GM12878 (cell line): Measurements from ENCODE around the gene KIF12. TPM values are rescaled to one million over a fixed set of nuclear protein-coding genes. Genes with fewer than 3 reads are reported as not detected.

Experiments used
- ATAC-seq: fragments of 200-7000 bp; cut with Tn5 transposase; 3 replicates; pipeline ENCODE4 v1.9.1; 2020; ENCODE audit warnings: mild to moderate bottlenecking, moderate library complexity
- BruUV-seq: library from RNA; stranded (reverse); fragments of 400-500 nt; replicated peaks from 2 replicates; lab custom pipeline; 2021; lab: Mats Ljungman, UMichigan
- CTCF ChIA-PET: fragments of 300-600 bp; sonication (Branson Sonifier 250); formaldehyde crosslinking; extraction: SDS; loops from one replicate; lab custom pipeline; 2021; ENCODE audit warnings: inconsistent platforms; lab: Yijun Ruan, JAX
- POLR2A ChIA-PET: fragments of 350-600 bp; formaldehyde crosslinking; extraction: SDS; loops from one replicate; lab custom pipeline; 2021; ENCODE audit warnings: inconsistent platforms; lab: Charles Lee
- RAD21 ChIA-PET: fragments of 300-600 bp; sonication (Branson Sonifier 250); formaldehyde crosslinking; loops from one replicate; lab custom pipeline; 2023; ENCODE audit warnings: antibody characterized with exemption; ENCODE audit not compliant: unreplicated experiment; lab: Charles Lee
- SMC1A ChIA-PET: fragments of 300-600 bp; sonication (Branson Sonifier 250); formaldehyde crosslinking; loops from one replicate; lab custom pipeline; 2023; ENCODE audit not compliant: unreplicated experiment, uncharacterized antibody; lab: Charles Lee
- DNase-seq: peaks from one replicate; pipeline ENCODE4 v3.0.0-alpha.2; 2011; ENCODE audit warnings: low read depth, low spot score
- FAIRE-seq: peaks from 3 replicates; lab custom pipeline; 2011; peaks lifted over from hg19 to GRCh38; lab: Jason Lieb, UNC
- H2AFZ ChIP-seq: 2 replicates; pipeline ENCODE4 v1.6.0; 2011; ENCODE audit warnings: low read depth, low read length, control low read depth; ENCODE audit not compliant: control insufficient read depth
- H3K27ac ChIP-seq: 2 replicates; pipeline ENCODE4 v1.5.1; 2011; ENCODE audit warnings: control low read depth; ENCODE audit not compliant: control insufficient read depth, insufficient read depth
- H3K27me3 ChIP-seq, 2 experiments: replicated peaks in 1 of 2; 2 replicates each; pipeline versions ENCODE4 v1.6.0 to v1.6.1; 2011; ENCODE audit warnings: low read length in 1 of 2; ENCODE audit not compliant: control insufficient read depth in 2 of 2, insufficient read depth in 2 of 2
- H3K36me3 ChIP-seq, 2 experiments: 2 replicates each; pipeline ENCODE4 v1.5.1; 2011; ENCODE audit warnings: low read length in 1 of 2; ENCODE audit not compliant: control insufficient read depth in 2 of 2, insufficient read depth in 2 of 2
- H3K4me1 ChIP-seq: 2 replicates; pipeline ENCODE4 v1.6.1; 2011; ENCODE audit warnings: mild to moderate bottlenecking, low read length, moderate library complexity, mixed read lengths; ENCODE audit not compliant: control insufficient read depth, insufficient read depth
- H3K4me2 ChIP-seq: 2 replicates; pipeline ENCODE4 v1.6.0; 2011; ENCODE audit warnings: control low read depth; ENCODE audit not compliant: control insufficient read depth, insufficient read depth
- H3K4me3 ChIP-seq: fragments of 200-600 bp; sonication (generic); 2 replicates; pipeline ENCODE4 v1.5.1; 2016
- H3K79me2 ChIP-seq: 2 replicates; pipeline ENCODE4 v1.6.0; 2011; ENCODE audit warnings: low read length; ENCODE audit not compliant: control insufficient read depth, insufficient read depth
- H3K9ac ChIP-seq: 2 replicates; pipeline ENCODE4 v1.8.0; 2011; ENCODE audit warnings: low read length, control low read depth, mixed read lengths; ENCODE audit not compliant: control insufficient read depth, insufficient read depth
- H3K9me3 ChIP-seq: replicated peaks from 3 replicates; pipeline ENCODE4 v1.5.1; 2011; ENCODE audit warnings: mild to moderate bottlenecking, low read length; ENCODE audit not compliant: control insufficient read depth, insufficient read depth
- H4K20me1 ChIP-seq: 2 replicates; pipeline ENCODE4 v1.6.0; 2011; ENCODE audit not compliant: control insufficient read depth, insufficient read depth
- ASH2L ChIP-seq: fragments of 300-600, 200-600 bp; sonication (generic); IDR thresholded peaks from 2 replicates; pipeline ENCODE4 v1.6.1; 2017; ENCODE audit warnings: low read depth, mild to moderate bottlenecking, borderline replicate concordance
- CUX1 ChIP-seq: IDR thresholded peaks from 2 replicates; pipeline ENCODE4 v1.6.1; 2012; ENCODE audit warnings: improper control_type of control experiment, low read depth, low read length; ENCODE audit not compliant: insufficient replicate concordance
- EGR1 ChIP-seq, 2 experiments: IDR thresholded peaks; 1 replicate in 1 of 2; 2 replicates in 1 of 2; pipeline ENCODE4 v1.6.1; 2011 to 2012; ENCODE audit warnings: low read depth in 2 of 2, low read length in 2 of 2, borderline replicate concordance in 1 of 2, mild to moderate bottlenecking in 1 of 2, moderate library complexity in 1 of 2
- ELK1 ChIP-seq: IDR thresholded peaks from 2 replicates; pipeline ENCODE4 v1.6.1; 2012; ENCODE audit warnings: low read depth, low read length, improper control_type of control experiment
- FOS ChIP-seq: IDR thresholded peaks from 3 replicates; pipeline ENCODE4 v1.6.1; 2011; ENCODE audit warnings: borderline replicate concordance; ENCODE audit not compliant: insufficient read length; ENCODE audit errors: extremely low read depth
- IKZF2 ChIP-seq, 2 experiments: fragments of 450-650 bp; IDR thresholded peaks; 2 replicates each; pipeline ENCODE4 v1.6.1; 2017; ENCODE audit warnings: mild to moderate bottlenecking in 2 of 2, moderate library complexity in 2 of 2
- JUNB ChIP-seq: IDR thresholded peaks from 2 replicates; pipeline ENCODE4 v1.6.1; 2016; ENCODE audit warnings: antibody characterized with exemption, mild to moderate bottlenecking
- MAX ChIP-seq: IDR thresholded peaks from 2 replicates; pipeline ENCODE4 v1.6.1; 2012; ENCODE audit warnings: low read depth, low read length, improper control_type of control experiment
- MYC ChIP-seq: IDR thresholded peaks from 2 replicates; pipeline ENCODE4 v1.6.1; 2011; ENCODE audit warnings: mild to moderate bottlenecking, low read length, moderate library complexity, inconsistent platforms; ENCODE audit not compliant: insufficient read depth, insufficient replicate concordance, insufficient read length, severe bottlenecking
- RELA ChIP-seq: fragments of 450-650 bp; IDR thresholded peaks from 2 replicates; pipeline ENCODE4 v1.8.0; 2014; ENCODE audit warnings: borderline replicate concordance; ENCODE audit not compliant: partially characterized antibody
- SMC3 ChIP-seq: IDR thresholded peaks from 2 replicates; pipeline ENCODE4 v1.6.1; 2011; ENCODE audit warnings: low read length, improper control_type of control experiment, borderline replicate concordance
- STAT3 ChIP-seq: IDR thresholded peaks from 2 replicates; pipeline ENCODE4 v1.6.1; 2011; ENCODE audit warnings: low read depth, low read length, improper control_type of control experiment
- WGBS: methylation state at CpG from one replicate; pipeline ENCODE4 v1.1.6; 2016; ENCODE audit warnings: low lambda C conversion rate; ENCODE audit not compliant: insufficient replicate concordance, insufficient coverage; ENCODE audit errors: missing lambda C conversion rate; 5-methylcytosine and 5-hydroxymethylcytosine counted together
- in situ Hi-C: fragments of 300-500 bp; cut with MboI; formaldehyde crosslinking; loops from 9 replicates; pipeline ENCODE4 v1.14.3; 2018; ENCODE audit warnings: mixed read lengths
- intact Hi-C: fragments of 100-400 bp; cut with micrococcal nuclease; formaldehyde crosslinking; loops from one replicate; pipeline ENCODE4 v1.14.2; 2022; ENCODE audit not compliant: unreplicated experiment
- polyA plus RNA-seq, 11 experiments: library from polyadenylated mRNA; depleted of rRNA in 4 of 11; unstranded in 6 of 11; stranded (reverse) in 5 of 11; fragments of >200 nt; fragmentation: Nextera tagmentation in 4 of 11; fragmentation: Illumina TruSeq in 1 of 11; extraction: Ambion mirVana in 4 of 11; extraction: Trizol in 1 of 11; gene quantifications; 1 replicate in 1 of 11; 2 replicates in 10 of 11; pipeline versions ENCODE4 v1.2.1 to v1.2.3, GENCODE V29; 2011 to 2016; ENCODE audit warnings: inconsistent platforms in 2 of 11, missing spikeins in 2 of 11, low read depth in 1 of 11
- total RNA-seq, 4 experiments: library from RNA; depleted of rRNA in 3 of 4; stranded (reverse); fragments of >200 nt in 3 of 4; fragmentation: Illumina TruSeq in 1 of 4; extraction: Trizol in 1 of 4; gene quantifications; 2 replicates each; pipeline versions ENCODE4 v1.2.1 to v1.2.3, GENCODE V29; 2013 to 2021

Gene KIF12
- total and polyA plus RNA-seq, 10 of the 15 experiments (the other 5 are each of a cell fraction or from before 2014, with no cell fraction given) = not detected

DNA sequence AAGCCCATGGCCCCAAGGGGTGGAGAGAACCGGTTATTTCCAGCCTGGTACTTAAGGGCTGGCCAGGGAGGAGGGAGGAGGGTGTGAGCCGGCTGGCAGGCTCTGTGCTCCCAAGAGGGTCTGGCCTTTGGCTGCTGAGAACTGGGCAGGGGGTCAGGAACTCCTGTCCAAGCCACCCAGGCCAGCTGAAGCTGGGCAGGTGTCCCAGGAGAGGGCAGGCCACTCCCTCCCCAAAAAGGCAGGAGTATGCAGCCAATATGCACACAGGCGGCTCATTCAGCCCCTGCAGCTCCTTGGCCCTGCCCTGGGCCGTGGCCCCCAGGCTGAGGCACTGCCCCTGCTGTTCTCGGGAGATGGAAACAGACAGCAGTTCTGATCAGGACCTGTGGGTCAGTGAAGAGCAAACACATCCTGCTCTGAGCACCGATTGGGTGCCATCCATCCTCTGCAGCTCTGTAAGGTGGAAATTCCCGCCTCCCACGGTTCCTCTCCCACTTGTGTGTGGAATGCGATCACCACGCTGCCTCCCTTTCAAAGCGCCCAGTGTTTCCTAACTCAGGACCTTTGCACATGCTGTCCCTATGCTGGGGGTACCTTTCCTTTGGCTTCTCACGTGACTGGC is 17.1 kb upstream of the KIF12 start:
- DNase-seq (no peak), FAIRE-seq (no peak), ATAC-seq (no peak)
- SMC1A ChIA-PET = interaction anchor here (0.6 kb wide), 1 partner anchor 679 kb away, joined by 3 read pairs; no protein-coding TSS in a partner anchor
- Histone ChIP-seq H3K79me2 (no peaks in the 10 kb centered on the region), H3K27me3 (peaks cover 2 to 6% of the 10 kb centered on the region in 2 experiments; a peak in 3 of 4 replicates), H3K4me1 (no peaks in the 10 kb centered on the region), H3K4me2 (no peak overlapping the region), H2AFZ (no peak overlapping the region), H3K27ac (no peak overlapping the region), H3K9ac (no peak overlapping the region), H4K20me1 (no peaks in the 10 kb centered on the region), H3K9me3 (no peaks in the 10 kb centered on the region), H3K36me3 (no peaks in the 10 kb centered on the region), H3K4me3 (no peak overlapping the region)
- no peak for TF ChIP-seq MAX
- TF ChIP-seq RELA = no peak
- TF ChIP-seq STAT3 = no peak
- no peak for TF ChIP-seq ASH2L
- no peak for TF ChIP-seq IKZF2 (IDR thresholded peaks at IDR 0.05)
- no peak for TF ChIP-seq FOS
- no peak for TF ChIP-seq MYC
- TF ChIP-seq ELK1 = no peak
- no peak for TF ChIP-seq EGR1 (IDR thresholded peaks at IDR 0.05; ENCODE audit: borderline replicate concordance in 1 of 2, low read depth in 2 of 2, low read length in 2 of 2)
- no peak for TF ChIP-seq JUNB
- TF ChIP-seq CUX1 = no peak
- no peak for TF ChIP-seq SMC3
- CTCF ChIA-PET = no interaction called here
- intact Hi-C loops = no loop called here
- in situ Hi-C loops = no loop called here
- BruUV-seq = no TSS peak
- POLR2A ChIA-PET = no interaction called here
- WGBS = 15% methylated on average over 12 of the region's 12 CpGs
- RAD21 ChIA-PET = no interaction called here
